ENCODE data around the gene ZNF471. TPM values are rescaled to one million over a fixed set of nuclear protein-coding genes. Genes with fewer than 3 reads are reported as not detected.
A peak's percentile ranks its signal among the peaks of the same experiment; 100 is the strongest.

Gene ZNF471
- total RNA-seq, 3 donors from 2014 or later = 5.9 to 12.0 (median 8.2) TPM

- TF ChIP-seq, protein P1, sequence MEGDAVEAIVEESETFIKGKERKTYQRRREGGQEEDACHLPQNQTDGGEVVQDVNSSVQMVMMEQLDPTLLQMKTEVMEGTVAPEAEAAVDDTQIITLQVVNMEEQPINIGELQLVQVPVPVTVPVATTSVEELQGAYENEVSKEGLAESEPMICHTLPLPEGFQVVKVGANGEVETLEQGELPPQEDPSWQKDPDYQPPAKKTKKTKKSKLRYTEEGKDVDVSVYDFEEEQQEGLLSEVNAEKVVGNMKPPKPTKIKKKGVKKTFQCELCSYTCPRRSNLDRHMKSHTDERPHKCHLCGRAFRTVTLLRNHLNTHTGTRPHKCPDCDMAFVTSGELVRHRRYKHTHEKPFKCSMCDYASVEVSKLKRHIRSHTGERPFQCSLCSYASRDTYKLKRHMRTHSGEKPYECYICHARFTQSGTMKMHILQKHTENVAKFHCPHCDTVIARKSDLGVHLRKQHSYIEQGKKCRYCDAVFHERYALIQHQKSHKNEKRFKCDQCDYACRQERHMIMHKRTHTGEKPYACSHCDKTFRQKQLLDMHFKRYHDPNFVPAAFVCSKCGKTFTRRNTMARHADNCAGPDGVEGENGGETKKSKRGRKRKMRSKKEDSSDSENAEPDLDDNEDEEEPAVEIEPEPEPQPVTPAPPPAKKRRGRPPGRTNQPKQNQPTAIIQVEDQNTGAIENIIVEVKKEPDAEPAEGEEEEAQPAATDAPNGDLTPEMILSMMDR (IDR thresholded peaks at IDR 0.05) = no peak
- TF ChIP-seq POLR2A (IDR thresholded peaks at IDR 0.05) (no peak), POLR2AphosphoS5 (IDR thresholded peaks at IDR 0.05) (no peak)
- intact Hi-C loops (cut with DNase I; ENCODE audit: low total_unique reads) = no loop called here
- no peaks in the 10 kb centered on the region for H3K4me1 ChIP-seq
- no peak overlapping the region for H3K27ac ChIP-seq
- peaks cover 93 to 100% of the 10 kb centered on the region in 2 donors for H3K9me3 ChIP-seq
- no peak overlapping the region for H3K4me3 ChIP-seq
- peaks cover 24% of the 10 kb centered on the region for H3K36me3 ChIP-seq
- no peak for DNase-seq (ENCODE audit: low spot score in 2 of 2)
- H3K27me3 ChIP-seq = no peaks in the 10 kb centered on the region
Measured at GRCh38 chr19:56525214-56525860, 17.7 kb downstream of the ZNF471 start.

DNA sequence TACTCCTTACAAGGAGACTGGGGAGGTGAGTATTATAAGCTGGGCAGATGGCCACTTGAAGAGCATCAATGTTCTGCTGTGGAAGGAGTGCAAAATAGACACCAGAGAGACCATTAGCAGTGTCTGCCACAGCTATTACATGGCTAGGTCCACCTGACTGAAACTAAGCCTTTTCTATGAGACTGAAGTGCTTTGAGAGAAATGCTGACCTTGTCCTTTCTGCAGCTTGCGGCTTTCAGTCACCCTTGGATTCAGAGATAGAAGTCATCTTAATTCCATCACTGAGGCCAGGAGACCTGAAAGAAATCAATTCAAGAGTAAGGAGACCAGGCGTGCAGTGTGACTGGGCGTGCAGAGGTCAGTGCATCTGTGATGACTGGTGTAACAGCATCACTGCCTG, 29.8 kb downstream of the ZNF471 start:
- Histone ChIP-seq H3K27me3 (no peaks in the 10 kb centered on the region), H3K27ac (no peak overlapping the region), H3K9me3 (peaks cover 57 to 64% of the 10 kb centered on the region in 2 donors), H3K36me3 (no peaks in the 10 kb centered on the region), H3K4me3 (peak overlapping the region in 2 of 3 donors; percentile 65 to 77), H3K4me1 (no peaks in the 10 kb centered on the region)
- no peak for DNase-seq (ENCODE audit: low spot score in 2 of 2)
- intact Hi-C loops (cut with DNase I; ENCODE audit: low total_unique reads) = no loop called here
- TF ChIP-seq, protein P1 (IDR thresholded peaks at IDR 0.05) = no peak
- TF ChIP-seq POLR2A (IDR thresholded peaks at IDR 0.05) = no peak
- no peak for TF ChIP-seq POLR2AphosphoS5 (IDR thresholded peaks at IDR 0.05)

DNA sequence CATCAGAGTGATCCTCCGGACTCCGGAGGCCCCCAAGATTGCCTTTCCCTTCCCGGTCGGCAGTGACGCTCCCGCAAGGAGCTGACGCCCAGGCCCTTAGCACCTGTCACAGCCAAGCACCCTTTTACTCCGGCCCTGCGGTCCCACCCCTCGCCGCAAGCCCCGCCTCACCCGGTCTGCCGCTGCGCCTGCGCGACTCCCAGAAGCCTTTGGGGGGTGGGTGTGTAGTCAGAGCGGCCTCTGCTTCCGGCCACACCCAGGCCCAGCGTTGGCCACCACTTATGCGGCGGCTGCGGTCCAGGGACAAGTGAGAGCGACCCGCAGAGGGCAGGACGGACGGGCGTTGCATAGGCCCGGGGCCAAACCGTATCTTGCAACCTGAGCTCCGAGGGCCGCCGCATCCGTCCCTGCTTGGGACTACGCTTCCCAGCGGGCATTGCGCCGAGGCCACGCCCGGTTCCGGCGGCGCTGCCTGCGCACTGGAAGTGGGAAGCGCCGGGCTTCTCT, 30.7 kb downstream of the ZNF471 start:
- intact Hi-C loops (cut with DNase I; ENCODE audit: low total_unique reads) = no loop called here
- H3K36me3 ChIP-seq = no peaks in the 10 kb centered on the region
- peak; percentile 87 to 89 for DNase-seq (ENCODE audit: low spot score in 2 of 2)

GRCh38 chr19:56538761-56539263, 31.2 kb downstream of the ZNF471 start, which contains the start of gene ZFP28:
Gene ZFP28 (plus strand): TSS chr19:56538948. CDS start chr19:56539019, 71 bp downstream.
- Histone ChIP-seq H3K27ac (peak within 1 kb of the TSS; percentile 82 to 91), H3K4me3 (peak within 1 kb of the TSS; percentile 62 to 77 (median 65)), H3K9me3 (peaks cover 50 to 62% of the 10 kb centered on the region in 2 donors), H3K36me3 (no peaks in the 10 kb centered on the region), H3K4me1 (no peaks in the 10 kb centered on the region), H3K27me3 (no peaks in the 10 kb centered on the region)
- TF ChIP-seq POLR2AphosphoS5 (IDR thresholded peaks at IDR 0.05) (no peak), POLR2A (IDR thresholded peaks at IDR 0.05) (no peak)
- TF ChIP-seq, protein P1 (IDR thresholded peaks at IDR 0.05) = no peak
- no peak for DNase-seq (ENCODE audit: low spot score in 2 of 2)
- intact Hi-C loops (cut with DNase I; ENCODE audit: low total_unique reads) = no loop called here

More for the DNA sequence above, 30.7 kb downstream of the ZNF471 start:
- Histone ChIP-seq H3K4me1 (no peaks in the 10 kb centered on the region), H3K27ac (peak overlapping the region; percentile 82 to 91), H3K4me3 (peak overlapping the region; percentile 62 to 77 (median 65)), H3K9me3 (peaks cover 53 to 62% of the 10 kb centered on the region in 2 donors), H3K27me3 (no peaks in the 10 kb centered on the region)
- TF ChIP-seq POLR2AphosphoS5 (IDR thresholded peaks at IDR 0.05) (peak; percentile 47 to 78 (median 56)), POLR2A (IDR thresholded peaks at IDR 0.05) (no peak)
- TF ChIP-seq, protein P1 (IDR thresholded peaks at IDR 0.05) = peak in 1 of 3 donors; percentile 25

DNA sequence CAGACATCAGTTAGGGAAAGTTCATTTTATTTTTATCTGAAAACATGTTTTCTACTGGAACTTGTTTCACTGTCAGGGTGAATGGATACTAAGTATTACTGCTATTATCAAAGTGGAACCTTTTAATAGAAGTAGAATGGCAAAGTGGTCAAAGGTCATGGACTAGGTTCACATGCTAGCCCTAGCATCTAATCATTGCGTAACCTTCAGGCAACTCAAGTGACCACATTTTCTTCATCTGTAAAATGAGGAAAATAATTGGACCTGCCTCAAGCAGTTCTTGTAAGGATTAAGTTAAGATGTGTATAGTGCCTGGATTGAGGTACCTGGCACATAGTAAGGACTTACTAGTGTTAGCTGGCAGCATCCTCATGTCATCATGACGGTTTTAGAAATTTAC, 36.1 kb downstream of the ZNF471 start:
- intact Hi-C loops (cut with DNase I; ENCODE audit: low total_unique reads) = no loop called here
- Histone ChIP-seq H3K4me3 (no peak overlapping the region), H3K9me3 (peaks cover 66 to 69% of the 10 kb centered on the region in 2 donors), H3K36me3 (peaks cover 19% of the 10 kb centered on the region), H3K27ac (no peak overlapping the region), H3K27me3 (no peaks in the 10 kb centered on the region), H3K4me1 (no peaks in the 10 kb centered on the region)
- no peak for TF ChIP-seq POLR2A (IDR thresholded peaks at IDR 0.05)
- no peak for TF ChIP-seq POLR2AphosphoS5 (IDR thresholded peaks at IDR 0.05)
- TF ChIP-seq, protein P1 (IDR thresholded peaks at IDR 0.05) = no peak
- no peak for DNase-seq (ENCODE audit: low spot score in 2 of 2)

All from breast epithelium (tissue), 4 donors.